HG03159 (cell line): Measurements from ENCODE around the gene ADARB2.

Experiments
- ATAC-seq: cut with Tn5 transposase; IDR thresholded peaks from one replicate; pipeline ENCODE4 v1.9.1; 2021; ENCODE audit warnings: mild to moderate bottlenecking, moderate library complexity; ENCODE audit not compliant: unreplicated experiment

The ADARB2 gene

DNA sequence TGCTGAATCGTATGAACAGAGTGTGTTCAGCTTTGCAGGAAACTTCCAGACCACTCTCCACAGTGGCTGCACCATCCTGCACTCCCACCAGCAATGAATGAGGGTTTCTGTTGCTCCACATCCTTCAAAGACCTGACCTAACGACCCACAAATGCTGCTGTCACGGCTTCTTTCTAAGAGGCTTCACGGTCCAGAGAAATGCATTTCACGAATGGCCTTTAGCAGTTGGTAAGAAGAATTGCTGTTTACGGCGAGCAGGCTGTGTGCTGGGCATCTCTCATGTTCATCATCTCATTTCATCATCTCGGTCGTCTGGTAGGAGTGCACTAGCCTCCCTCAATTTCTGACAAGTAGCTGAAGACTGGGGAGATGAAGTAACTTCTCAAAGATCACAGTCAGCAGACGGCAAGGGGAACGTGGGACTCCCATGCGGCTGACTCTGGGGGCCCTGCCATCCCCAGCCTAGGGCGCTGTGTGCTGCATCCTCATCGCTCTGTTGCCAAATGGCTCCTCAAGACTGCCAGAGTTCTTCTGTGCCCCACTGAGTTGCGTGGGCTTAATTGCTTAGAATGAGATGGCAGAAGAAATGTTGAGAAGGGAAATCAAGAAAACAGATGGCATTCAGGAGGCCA, 72.9 kb downstream of the ADARB2 start:
- no peak for ATAC-seq

DNA sequence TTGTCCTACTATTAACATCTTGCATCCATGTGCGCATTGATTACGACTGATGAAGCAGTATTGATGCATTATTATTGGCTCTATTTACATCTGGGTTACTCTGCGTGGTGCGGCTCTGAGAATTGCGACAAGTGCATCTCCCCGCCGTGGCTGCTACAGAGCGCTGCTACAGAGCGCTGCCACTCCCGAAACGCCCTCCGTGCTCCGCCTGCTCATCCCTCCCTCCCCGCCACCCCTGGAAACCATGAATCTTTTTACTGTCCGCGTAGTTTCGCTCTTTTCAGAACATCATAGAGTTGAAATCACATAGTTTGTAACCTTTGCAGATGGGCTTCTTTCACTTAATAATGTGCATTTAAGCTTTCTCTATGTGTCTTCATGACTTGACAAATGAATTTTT, 74.1 kb downstream of the ADARB2 start:
- no peak for ATAC-seq

- ATAC-seq = peak; percentile 30
These were observed 74.8 kb downstream of the ADARB2 start for GRCh38 chr10:1662438-1663025.

DNA sequence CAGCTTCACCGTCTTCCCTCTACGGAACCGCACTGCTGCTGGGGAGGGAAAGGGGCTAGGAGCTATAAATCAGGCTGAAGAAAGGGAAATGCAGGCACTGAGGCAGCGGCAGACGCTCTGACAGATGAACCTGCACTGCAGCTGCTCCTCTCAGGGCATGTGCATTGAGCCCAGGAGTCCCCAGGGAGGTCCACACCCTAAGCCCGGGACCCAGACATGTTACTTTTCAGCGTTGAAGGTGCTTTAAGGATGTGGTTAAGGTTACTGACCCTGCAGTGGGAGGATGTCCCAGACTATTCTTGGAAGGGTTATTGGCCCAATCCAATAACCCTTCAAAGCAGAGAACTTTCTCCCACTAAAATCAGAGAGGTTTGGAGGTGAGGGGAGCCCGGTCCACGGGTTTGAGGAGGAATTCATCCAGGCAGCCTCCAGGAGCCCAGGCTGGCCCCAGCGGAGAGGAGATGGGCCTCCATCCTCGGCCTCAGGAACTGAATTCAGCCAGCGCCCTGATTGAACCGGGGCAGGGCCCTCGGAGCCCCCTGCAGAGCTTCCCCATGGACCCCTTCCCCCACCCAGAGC, 75.4 kb downstream of the ADARB2 start:
- peak; percentile 84 for ATAC-seq

GRCh38 chr10:1661416-1661815, 75.9 kb downstream of the ADARB2 start:
- ATAC-seq = peak; percentile 11

- no peak for ATAC-seq
These were observed 76.5 kb downstream of the ADARB2 start for GRCh38 chr10:1660815-1661214.

DNA sequence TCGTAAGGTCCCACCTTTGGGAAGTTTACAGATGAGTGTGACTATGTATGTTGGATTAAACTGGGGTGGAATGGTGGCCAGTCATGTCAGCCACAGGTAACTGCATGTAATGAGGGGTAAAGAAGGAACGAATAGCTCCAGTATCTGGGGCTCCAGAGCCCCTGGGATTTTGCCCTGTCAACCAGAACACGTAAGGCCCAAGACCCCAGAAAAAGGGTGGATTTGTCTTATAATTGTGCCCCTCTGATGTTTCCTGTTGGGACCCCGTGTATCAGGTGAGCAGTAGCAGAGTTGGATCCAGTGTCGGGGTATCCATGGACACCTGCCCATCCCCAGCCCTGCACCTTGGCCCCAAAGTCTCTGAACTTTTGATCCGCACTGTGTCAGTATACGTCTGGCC, 76.9 kb downstream of the ADARB2 start:
- no peak for ATAC-seq

- ATAC-seq = no peak
These were observed 78.0 kb downstream of the ADARB2 start for GRCh38 chr10:1659221-1659791.

DNA sequence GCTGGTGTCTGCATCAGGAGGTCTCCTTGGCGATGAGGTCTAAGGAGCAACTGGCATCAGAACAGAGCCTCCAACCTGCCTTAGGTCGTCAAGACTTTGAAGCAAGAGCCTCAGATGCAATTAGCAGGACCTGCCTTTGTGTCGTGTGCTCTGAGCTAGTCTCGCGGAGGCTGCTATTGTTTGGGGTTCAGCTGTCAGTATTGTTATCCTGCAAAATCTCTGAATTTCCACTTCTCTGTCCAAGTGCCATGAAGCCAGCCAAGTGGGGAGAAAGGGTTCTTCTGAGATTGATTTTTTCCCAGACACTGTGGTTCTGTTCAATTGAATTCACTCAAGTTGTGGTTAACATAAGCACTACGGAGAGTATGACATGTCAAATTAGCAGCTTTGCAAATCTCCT, 78.7 kb downstream of the ADARB2 start:
- no peak for ATAC-seq

GRCh38 chr10:1657479-1657878, 79.8 kb downstream of the ADARB2 start:
- no peak for ATAC-seq

GRCh38 chr10:1655367-1655766, 82.0 kb downstream of the ADARB2 start:
- ATAC-seq = no peak

- no peak for ATAC-seq
These were observed 82.4 kb downstream of the ADARB2 start for GRCh38 chr10:1654811-1655356.

DNA sequence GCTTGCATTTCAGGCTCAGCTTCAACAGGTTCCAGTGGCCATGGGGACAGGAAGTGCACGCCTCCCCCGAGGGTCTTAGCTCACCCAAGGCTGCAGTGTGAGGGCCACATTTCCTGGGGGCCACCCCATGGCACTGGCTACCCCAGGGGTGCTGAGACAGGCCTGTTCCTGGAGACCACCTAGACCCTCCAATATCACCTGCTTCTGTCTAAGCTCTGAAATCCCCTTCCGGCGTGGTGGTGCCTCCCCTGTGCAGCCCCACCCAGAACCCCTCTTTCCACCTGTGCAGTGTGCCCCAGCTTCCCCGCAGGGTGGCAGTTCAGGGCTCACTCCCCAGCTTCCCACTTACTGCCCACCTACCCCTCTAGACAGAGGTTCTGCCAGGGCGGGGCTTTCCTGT, 83.1 kb downstream of the ADARB2 start:
- ATAC-seq = no peak

DNA sequence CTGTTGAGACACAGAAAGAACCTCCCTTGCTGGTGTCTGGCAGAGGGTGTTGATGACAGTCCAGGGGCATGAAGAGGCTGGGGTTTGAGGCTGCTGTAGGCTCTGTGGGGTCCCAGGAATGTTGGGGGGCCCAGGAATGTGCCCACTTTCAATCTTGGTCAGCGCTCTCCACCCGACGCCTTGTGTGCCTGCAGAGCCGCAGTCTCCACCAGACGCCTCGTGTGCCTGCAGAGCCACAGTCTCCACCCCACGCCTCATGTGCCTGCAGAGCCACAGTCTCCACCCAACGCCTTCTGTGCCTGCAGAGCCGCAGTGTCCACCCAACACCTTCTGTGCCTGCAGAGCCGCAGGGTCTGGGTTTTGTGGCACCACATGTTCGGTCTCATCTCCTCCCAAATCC, 84.0 kb downstream of the ADARB2 start:
- no peak for ATAC-seq

- no peak for ATAC-seq
These were observed 85.2 kb downstream of the ADARB2 start for GRCh38 chr10:1652151-1652550.

DNA sequence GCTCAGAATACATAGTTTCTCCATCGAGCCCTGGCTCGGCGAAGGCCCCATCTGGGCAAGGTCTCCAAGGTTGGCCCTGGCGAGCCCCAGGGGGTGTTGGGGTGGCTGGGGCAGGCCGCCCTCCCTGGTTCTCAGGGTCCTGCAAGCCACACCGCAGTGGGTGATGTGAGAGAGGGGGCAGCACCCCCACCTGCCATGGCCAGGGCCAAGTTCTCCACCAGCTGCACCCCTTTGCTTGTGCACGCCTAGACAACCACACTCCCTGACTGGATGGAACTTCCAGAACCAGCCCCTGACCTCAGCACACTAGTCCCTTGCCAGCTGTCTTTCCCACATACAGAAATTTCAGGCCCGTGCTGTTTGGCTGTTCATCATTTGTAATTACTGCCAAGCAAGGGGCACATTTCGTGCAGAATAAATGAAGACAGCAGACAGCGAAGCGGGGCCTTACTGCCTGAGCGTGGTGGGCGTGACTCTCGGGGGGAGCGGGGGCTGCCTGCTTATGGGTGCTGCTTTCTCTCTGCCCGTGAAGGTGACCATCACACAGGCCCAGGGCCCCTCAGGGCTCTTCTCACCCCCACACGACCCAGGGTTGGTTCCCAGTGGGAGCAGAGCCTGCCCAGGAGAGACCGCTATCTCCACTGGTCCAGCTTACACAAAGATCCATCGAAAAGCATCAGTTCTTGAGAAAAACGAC, 85.9 kb downstream of the ADARB2 start:
- ATAC-seq = no peak

DNA sequence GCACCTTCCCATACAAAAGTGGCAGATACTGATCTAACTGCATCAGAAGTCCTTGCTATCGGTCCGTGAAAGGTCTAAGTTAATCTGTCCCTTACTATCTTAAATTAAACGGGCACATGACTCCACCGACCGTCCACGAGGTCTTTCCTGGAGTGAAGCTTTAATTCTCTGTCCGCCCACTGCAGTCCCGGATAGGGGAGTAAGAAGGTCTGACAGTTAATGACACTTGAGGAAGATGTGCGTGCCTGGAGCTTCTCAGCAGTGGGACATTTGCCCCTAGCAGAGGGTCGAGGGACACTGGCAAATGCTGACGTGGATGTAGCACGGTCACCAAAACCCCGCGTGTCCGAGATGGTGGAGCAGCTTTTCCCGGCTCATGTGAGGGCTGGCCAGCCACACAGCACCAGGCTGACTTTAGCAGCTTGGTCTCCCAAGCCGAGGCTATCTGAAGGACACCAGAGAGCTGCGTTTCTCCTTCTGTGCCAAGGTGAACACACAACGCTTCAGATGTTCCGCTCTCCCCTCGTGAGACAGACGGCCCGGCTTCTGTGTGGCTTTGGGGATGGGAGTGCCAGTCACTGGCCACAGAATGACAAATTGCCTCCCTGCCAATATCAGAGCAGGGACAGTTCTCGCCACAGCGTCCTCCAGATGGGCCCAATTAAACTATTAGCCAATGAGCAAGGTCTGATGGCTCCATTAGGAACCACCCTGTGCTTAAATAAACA, 86.6 kb downstream of the ADARB2 start:
- ATAC-seq = no peak

DNA sequence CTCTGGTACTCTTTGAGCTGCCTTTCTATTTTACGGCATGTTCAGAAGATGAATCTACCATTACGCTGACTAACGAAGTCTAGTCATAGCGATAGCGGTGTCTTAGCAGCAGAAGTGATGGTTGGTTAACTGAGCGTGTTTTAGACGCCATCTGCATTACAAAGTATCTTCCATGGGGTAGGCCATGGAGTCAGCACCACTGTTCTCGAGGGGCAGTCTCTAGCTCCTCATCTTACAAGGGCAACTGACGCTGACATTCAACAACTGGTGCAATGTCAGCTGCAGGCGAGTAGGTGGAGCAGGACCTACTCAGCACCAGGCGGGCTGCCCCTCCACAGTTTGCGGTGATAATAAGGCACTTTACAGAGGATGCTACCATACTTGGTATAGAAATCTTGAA, 88.7 kb downstream of the ADARB2 start:
- no peak for ATAC-seq

DNA sequence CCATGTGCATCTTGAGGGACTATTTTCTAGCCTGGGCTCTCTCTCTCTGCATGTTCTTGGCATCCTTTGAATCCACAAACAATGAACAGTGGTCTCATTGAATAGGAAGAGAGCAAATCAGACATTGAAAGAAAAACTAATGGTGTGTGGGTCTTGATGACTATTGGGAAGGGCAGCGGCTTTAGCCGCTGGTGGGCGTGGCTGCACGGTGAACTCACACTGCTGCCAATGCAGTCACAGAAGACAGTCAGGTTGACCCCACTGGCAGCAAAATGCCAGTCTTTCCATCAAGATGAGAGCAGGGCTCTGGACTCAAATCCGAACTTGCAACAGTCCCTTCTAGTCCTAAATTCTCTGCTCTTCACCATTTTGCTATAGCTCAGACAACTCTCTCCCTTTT, 91.0 kb downstream of the ADARB2 start:
- no peak for ATAC-seq

- no peak for ATAC-seq
These were observed 91.4 kb downstream of the ADARB2 start for GRCh38 chr10:1645896-1646295.

GRCh38 chr10:1644191-1644711, 93.1 kb downstream of the ADARB2 start:
- ATAC-seq = no peak
